ENCODE measurements around the gene ELAVL3. TPM values are rescaled to one million over a fixed set of nuclear protein-coding genes. Genes with fewer than 3 reads are reported as not detected.

ELAVL3 gene
- total RNA-seq, 4 donors from 2014 or later, result not detected

GRCh38 chr19:11513946-11514345, 33.1 kb upstream of the ELAVL3 start:
- TF ChIP-seq POLR2A (IDR thresholded peaks at IDR 0.05) (no peak), EP300 (IDR thresholded peaks at IDR 0.05) (no peak), CTCF (IDR thresholded peaks at IDR 0.05) (no peak)
- Histone ChIP-seq H3K9me3 (no peaks in the 10 kb centered on the region), H3K27ac (no peak overlapping the region), H3K27me3 (no peaks in the 10 kb centered on the region), H3K4me3 (no peak overlapping the region), H3K4me1 (no peaks in the 10 kb centered on the region), H3K36me3 (peaks cover 0 to 91% (median 9%) of the 10 kb centered on the region in 3 donors)
- 96 to 97% methylated on average over 14 to 20 of the region's 20 CpGs for WGBS, 2 donors
- no peak for DNase-seq (ENCODE audit: low spot score in 2 of 2)

- DNase-seq (ENCODE audit: low spot score in 2 of 2), result no peak
- peaks cover 0 to 10% (median 6%) of the 10 kb centered on the region in 4 donors for H3K4me1 ChIP-seq
- no peak for TF ChIP-seq POLR2A (IDR thresholded peaks at IDR 0.05)
- no peak for TF ChIP-seq CTCF (IDR thresholded peaks at IDR 0.05)
- TF ChIP-seq EP300 (IDR thresholded peaks at IDR 0.05), result no peak
- no peak overlapping the region for H3K4me3 ChIP-seq
- peaks cover 0 to 58% (median 4%) of the 10 kb centered on the region in 3 donors for H3K36me3 ChIP-seq
- WGBS, 2 donors, result 93 to 95% methylated on average over 8 of the region's 8 CpGs
- H3K27ac ChIP-seq, result no peak overlapping the region
- H3K27me3 ChIP-seq, result no peaks in the 10 kb centered on the region
- no peaks in the 10 kb centered on the region for H3K9me3 ChIP-seq
Observed at GRCh38 chr19:11510444-11510843, 29.6 kb upstream of the ELAVL3 start.

GRCh38 chr19:11507370-11508078, 26.7 kb upstream of the ELAVL3 start:
- Histone ChIP-seq H3K9me3 (no peaks in the 10 kb centered on the region), H3K36me3 (peaks cover 0 to 36% (median 0%) of the 10 kb centered on the region in 3 donors), H3K4me3 (no peak overlapping the region), H3K4me1 (peaks cover 0 to 15% (median 7%) of the 10 kb centered on the region in 4 donors), H3K27ac (no peak overlapping the region), H3K27me3 (no peaks in the 10 kb centered on the region)
- DNase-seq (ENCODE audit: low spot score in 2 of 2), result no peak
- no peak for TF ChIP-seq EP300 (IDR thresholded peaks at IDR 0.05)
- no peak for TF ChIP-seq CTCF (IDR thresholded peaks at IDR 0.05)
- 90 to 91% methylated on average over 17 of the region's 18 CpGs for WGBS, 2 donors

- Histone ChIP-seq H3K9me3 (no peaks in the 10 kb centered on the region), H3K36me3 (peaks cover 0 to 34% (median 0%) of the 10 kb centered on the region in 3 donors), H3K27me3 (no peaks in the 10 kb centered on the region), H3K4me1 (peaks cover 0 to 15% (median 7%) of the 10 kb centered on the region in 4 donors), H3K4me3 (no peak overlapping the region), H3K27ac (no peak overlapping the region)
- no peak for DNase-seq (ENCODE audit: low spot score in 2 of 2)
- WGBS, 2 donors, result 82 to 83% methylated on average over 6 of the region's 6 CpGs
- TF ChIP-seq EP300 (IDR thresholded peaks at IDR 0.05), result no peak
- no peak for TF ChIP-seq CTCF (IDR thresholded peaks at IDR 0.05)
- TF ChIP-seq POLR2A (IDR thresholded peaks at IDR 0.05), result no peak
Observed at GRCh38 chr19:11506967-11507366, 26.1 kb upstream of the ELAVL3 start.

- no peaks in the 10 kb centered on the region for H3K27me3 ChIP-seq
- WGBS, 2 donors, result 36 to 42% methylated on average over 11 to 16 of the region's 20 CpGs
- TF ChIP-seq CTCF (IDR thresholded peaks at IDR 0.05), result no peak
- peak in 1 of 2 donors; percentile 24 for TF ChIP-seq EP300 (IDR thresholded peaks at IDR 0.05)
- TF ChIP-seq POLR2A (IDR thresholded peaks at IDR 0.05), result no peak
Observed at GRCh38 chr19:11506101-11506555, 25.3 kb upstream of the ELAVL3 start.

More at GRCh38 chr19:11506101-11506555, 25.3 kb upstream of the ELAVL3 start:
- Histone ChIP-seq H3K9me3 (no peaks in the 10 kb centered on the region), H3K4me1 (peaks cover 0 to 15% (median 7%) of the 10 kb centered on the region in 4 donors), H3K36me3 (peaks cover 0 to 34% (median 0%) of the 10 kb centered on the region in 3 donors), H3K4me3 (peak overlapping the region; percentile 80 to 97 (median 94)), H3K27ac (peak overlapping the region; percentile 94 to 97 (median 96))
- DNase-seq (ENCODE audit: low spot score in 2 of 2), result no peak

Measured in tibial nerve (tissue), 4 donors.